ENCODE measurements around the gene PKP4. TPM values are rescaled to one million over a fixed set of nuclear protein-coding genes. Genes with fewer than 3 reads are reported as not detected.

The PKP4 gene
- total RNA-seq, 2 experiments from 2014 or later, result 68.7 to 73.2 TPM

DNA sequence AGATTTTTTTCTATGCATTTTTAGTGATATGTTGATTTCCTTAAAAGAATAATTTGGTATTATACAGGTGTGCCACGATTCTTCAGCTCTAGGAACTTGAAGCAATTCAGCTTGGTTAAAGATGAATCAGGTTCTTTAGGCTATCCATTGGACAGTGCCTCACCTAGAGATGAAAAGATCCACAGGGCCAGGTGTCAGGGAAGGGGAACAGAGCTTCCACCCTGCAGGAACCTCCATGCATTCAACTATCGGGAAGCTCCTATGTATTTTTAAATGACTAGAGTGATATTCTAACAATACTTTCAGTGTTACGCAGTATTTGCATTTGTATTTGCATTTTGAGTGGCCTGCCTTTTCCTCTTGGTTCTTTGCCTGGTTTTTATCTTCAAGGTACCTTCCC is 40.2 kb downstream of the PKP4 start:
- no peaks in the 10 kb centered on the region for H3K9me2 ChIP-seq (ENCODE audit: insufficient read depth, low read length)
- no peak overlapping the region for H2AFZ ChIP-seq (ENCODE audit: low read length)
- H3K27ac ChIP-seq (ENCODE audit: low read depth, low read length, poor library complexity, severe bottlenecking), result no peak overlapping the region
- H3K4me2 ChIP-seq (ENCODE audit: low read length), result no peak overlapping the region
- no peak overlapping the region for H3K4me3 ChIP-seq (ENCODE audit: low read depth, low read length, poor library complexity, severe bottlenecking)
- TF ChIP-seq, protein P1, sequence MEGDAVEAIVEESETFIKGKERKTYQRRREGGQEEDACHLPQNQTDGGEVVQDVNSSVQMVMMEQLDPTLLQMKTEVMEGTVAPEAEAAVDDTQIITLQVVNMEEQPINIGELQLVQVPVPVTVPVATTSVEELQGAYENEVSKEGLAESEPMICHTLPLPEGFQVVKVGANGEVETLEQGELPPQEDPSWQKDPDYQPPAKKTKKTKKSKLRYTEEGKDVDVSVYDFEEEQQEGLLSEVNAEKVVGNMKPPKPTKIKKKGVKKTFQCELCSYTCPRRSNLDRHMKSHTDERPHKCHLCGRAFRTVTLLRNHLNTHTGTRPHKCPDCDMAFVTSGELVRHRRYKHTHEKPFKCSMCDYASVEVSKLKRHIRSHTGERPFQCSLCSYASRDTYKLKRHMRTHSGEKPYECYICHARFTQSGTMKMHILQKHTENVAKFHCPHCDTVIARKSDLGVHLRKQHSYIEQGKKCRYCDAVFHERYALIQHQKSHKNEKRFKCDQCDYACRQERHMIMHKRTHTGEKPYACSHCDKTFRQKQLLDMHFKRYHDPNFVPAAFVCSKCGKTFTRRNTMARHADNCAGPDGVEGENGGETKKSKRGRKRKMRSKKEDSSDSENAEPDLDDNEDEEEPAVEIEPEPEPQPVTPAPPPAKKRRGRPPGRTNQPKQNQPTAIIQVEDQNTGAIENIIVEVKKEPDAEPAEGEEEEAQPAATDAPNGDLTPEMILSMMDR (conservative IDR thresholded peaks at IDR 0.05; ENCODE audit: low read length), result no peak
- TF ChIP-seq EZH2phosphoT487 (IDR thresholded peaks at IDR 0.05; ENCODE audit: borderline replicate concordance, low read depth, low read length), result no peak
- H4K20me1 ChIP-seq (ENCODE audit: insufficient read depth, low read length), result peaks cover 5% of the 10 kb centered on the region; the same call in 1 of the 2 replicates
- no peaks in the 10 kb centered on the region for H3K9me3 ChIP-seq (ENCODE audit: low read length)
- DNase-seq (ENCODE audit: low spot score), result no peak
- CTCF ChIA-PET (ENCODE audit: unreplicated experiment), result no interaction called here
- no peaks in the 10 kb centered on the region for H3K36me3 ChIP-seq (ENCODE audit: insufficient read depth, low read length)
- H3K79me2 ChIP-seq (ENCODE audit: insufficient read depth, low read depth, low read length), result no peaks in the 10 kb centered on the region; the same call in 1 of the 2 replicates
- no TSS peak for BruUV-seq (replicated peaks)
- POLR2A ChIA-PET, result interaction anchor here (0.7 kb wide), 1 partner anchor 40 kb away, joined by 3 read pairs; no protein-coding TSS in a partner anchor
- intact Hi-C loops (cut with micrococcal nuclease; ENCODE audit: unreplicated experiment), result no loop called here
- H3K4me1 ChIP-seq (ENCODE audit: insufficient read depth, low read length, poor library complexity, severe bottlenecking), result no peaks in the 10 kb centered on the region

- Histone ChIP-seq H3K4me1 (ENCODE audit: insufficient read depth, low read length, poor library complexity, severe bottlenecking) (no peaks in the 10 kb centered on the region), H3K79me2 (ENCODE audit: insufficient read depth, low read depth, low read length) (no peaks in the 10 kb centered on the region; the same call in 1 of the 2 replicates), H4K20me1 (ENCODE audit: insufficient read depth, low read length) (peaks cover 5% of the 10 kb centered on the region; the same call in 1 of the 2 replicates), H3K9me2 (ENCODE audit: insufficient read depth, low read length) (no peaks in the 10 kb centered on the region), H3K36me3 (ENCODE audit: insufficient read depth, low read length) (no peaks in the 10 kb centered on the region), H3K4me3 (ENCODE audit: low read depth, low read length, poor library complexity, severe bottlenecking) (no peak overlapping the region), H3K9me3 (ENCODE audit: low read length) (no peaks in the 10 kb centered on the region), H2AFZ (ENCODE audit: low read length) (no peak overlapping the region), H3K4me2 (ENCODE audit: low read length) (no peak overlapping the region), H3K27ac (ENCODE audit: low read depth, low read length, poor library complexity, severe bottlenecking) (no peak overlapping the region)
- ChIA-PET POLR2A (interaction anchor here (0.7 kb wide), 1 partner anchor 40 kb away, joined by 3 read pairs; no protein-coding TSS in a partner anchor), CTCF (ENCODE audit: unreplicated experiment) (no interaction called here)
- no peak for DNase-seq (ENCODE audit: low spot score)
- TF ChIP-seq EZH2phosphoT487 (IDR thresholded peaks at IDR 0.05; ENCODE audit: borderline replicate concordance, low read depth, low read length), result no peak
- TF ChIP-seq, protein P1 (conservative IDR thresholded peaks at IDR 0.05; ENCODE audit: low read length), result no peak
- no TSS peak for BruUV-seq (replicated peaks)
- intact Hi-C loops (cut with micrococcal nuclease; ENCODE audit: unreplicated experiment), result no loop called here
Measured at GRCh38 chr2:158497486-158497885, 40.7 kb downstream of the PKP4 start.

DNA sequence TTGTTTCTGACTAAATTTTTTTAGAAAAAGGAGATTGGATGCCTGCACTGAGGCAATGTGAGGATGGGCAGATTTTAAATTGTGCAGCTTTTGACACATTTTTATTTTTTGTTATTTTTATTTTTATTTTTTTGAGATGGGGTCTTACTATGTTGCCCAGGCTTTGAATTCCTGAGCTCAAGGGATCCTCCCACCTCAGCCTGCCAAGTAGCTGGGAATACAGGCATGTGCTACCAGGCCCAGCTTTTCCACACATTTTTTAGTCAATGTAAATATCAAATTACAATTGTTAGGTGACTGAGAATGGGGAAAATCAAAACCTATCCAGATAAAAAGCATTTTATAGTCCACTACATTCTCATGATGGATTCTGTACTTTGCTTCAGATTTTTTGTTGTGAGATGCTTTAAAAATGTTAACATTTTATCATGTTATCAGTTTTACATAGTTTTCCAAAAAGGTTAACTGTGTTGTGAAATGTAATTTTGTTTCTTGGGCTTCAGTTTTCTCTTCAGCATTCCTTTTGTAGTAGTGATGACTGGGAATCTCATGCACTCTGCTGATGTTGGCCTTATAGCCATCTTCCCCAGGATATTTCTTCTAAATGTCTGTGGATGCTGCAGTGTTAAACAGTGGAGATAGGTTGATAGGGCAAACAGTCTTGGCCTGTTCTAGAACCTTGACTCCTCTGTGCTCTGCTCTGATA is 41.4 kb downstream of the PKP4 start:
- no peak overlapping the region for H3K27ac ChIP-seq (ENCODE audit: low read depth, low read length, poor library complexity, severe bottlenecking)
- no peaks in the 10 kb centered on the region for H3K9me3 ChIP-seq (ENCODE audit: low read length)
- no peak for TF ChIP-seq EZH2phosphoT487 (IDR thresholded peaks at IDR 0.05; ENCODE audit: borderline replicate concordance, low read depth, low read length)
- TF ChIP-seq, protein P1 (conservative IDR thresholded peaks at IDR 0.05; ENCODE audit: low read length), result no peak
- no peak overlapping the region for H2AFZ ChIP-seq (ENCODE audit: low read length)
- ChIA-PET POLR2A (interaction anchor here (1.1 kb wide), 1 partner anchor 10 kb away, joined by 4 read pairs; no protein-coding TSS in a partner anchor), CTCF (ENCODE audit: unreplicated experiment) (no interaction called here)
- no peaks in the 10 kb centered on the region for H3K36me3 ChIP-seq (ENCODE audit: insufficient read depth, low read length)
- peaks cover 5% of the 10 kb centered on the region; the same call in 1 of the 2 replicates for H4K20me1 ChIP-seq (ENCODE audit: insufficient read depth, low read length)
- TSS peak; percentile 26 for BruUV-seq (replicated peaks)
- H3K4me2 ChIP-seq (ENCODE audit: low read length), result no peak overlapping the region
- no peak for DNase-seq (ENCODE audit: low spot score)
- H3K79me2 ChIP-seq (ENCODE audit: insufficient read depth, low read depth, low read length), result no peaks in the 10 kb centered on the region; the same call in 1 of the 2 replicates
- intact Hi-C loops (cut with micrococcal nuclease; ENCODE audit: unreplicated experiment), result no loop called here
- no peaks in the 10 kb centered on the region for H3K4me1 ChIP-seq (ENCODE audit: insufficient read depth, low read length, poor library complexity, severe bottlenecking)
- no peaks in the 10 kb centered on the region for H3K9me2 ChIP-seq (ENCODE audit: insufficient read depth, low read length)
- no peak overlapping the region for H3K4me3 ChIP-seq (ENCODE audit: low read depth, low read length, poor library complexity, severe bottlenecking)

Measured in OCI-LY7 (cell line).